ENCODE data around the gene CD58. TPM values are rescaled to one million over a fixed set of nuclear protein-coding genes. Genes with fewer than 3 reads are reported as not detected.

Gene CD58
- total and polyA plus RNA-seq, 2 of the 4 experiments (the other 2 are of a cell fraction): 5.4 to 5.7 TPM

DNA sequence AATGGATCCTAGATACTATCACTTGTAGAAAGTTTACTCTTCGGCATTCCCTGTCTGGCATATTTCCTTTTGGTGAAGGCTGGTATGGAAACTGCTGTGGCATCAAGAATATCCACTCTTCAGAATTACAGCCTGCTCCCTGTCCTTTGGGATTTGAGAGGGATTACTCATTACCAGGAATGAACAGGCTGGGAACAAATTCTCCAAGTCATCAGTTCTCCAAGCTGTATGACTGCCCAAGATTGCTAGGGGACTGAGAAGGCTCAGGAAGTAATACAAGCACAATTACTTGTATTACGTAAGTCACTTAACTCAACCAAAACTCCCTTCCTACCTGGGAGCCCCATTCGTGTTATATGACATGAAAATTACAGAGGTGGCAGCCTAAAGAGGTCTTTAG, 49.6 kb downstream of the CD58 start:
- no peak overlapping the region for H3K14ac ChIP-seq (replicated peaks; ENCODE audit: low read depth, low read length)
- ChIA-PET CTCF (no interaction called here), POLR2A (ENCODE audit: unreplicated experiment) (no interaction called here)
- H3K9ac ChIP-seq (ENCODE audit: low read depth, low read length): no peak overlapping the region
- ATAC-seq (ENCODE audit: low read depth): peak; percentile 24; the same call in 1 of the 2 replicates
- no peak overlapping the region for H2BK15ac ChIP-seq (ENCODE audit: low read depth, low read length)
- H3K9me1 ChIP-seq (ENCODE audit: insufficient read depth, low read length): no peaks in the 10 kb centered on the region
- H2BK20ac ChIP-seq (ENCODE audit: low read depth, low read length): no peak overlapping the region
- no peak overlapping the region for H2AK9ac ChIP-seq (replicated peaks; ENCODE audit: low read depth, low read length, poor library complexity)
- H3K23ac ChIP-seq (ENCODE audit: low read depth, low read length): no peak overlapping the region
- H2BK120ac ChIP-seq (ENCODE audit: low read depth, low read length): no peak overlapping the region
- H3K4ac ChIP-seq (ENCODE audit: low read depth, low read length): no peak overlapping the region
- no peak overlapping the region for H4K91ac ChIP-seq (ENCODE audit: insufficient read depth, low read depth, low read length)
- no peak overlapping the region for H3K4me2 ChIP-seq (ENCODE audit: low read depth, low read length)
- no peaks in the 10 kb centered on the region for H3K4me1 ChIP-seq (ENCODE audit: control insufficient read depth, insufficient read depth, low read length)
- dilution Hi-C loops (cut with HindIII; ENCODE audit: low sequenced_read_pairs, unreplicated experiment): no loop called here
- WGBS, 2 experiments (ENCODE audit: extremely low coverage in 2 of 2, insufficient read length in 1 of 2): no CpG with 5 or more reads among the region's 3 CpGs
- H2AK5ac ChIP-seq (ENCODE audit: low read depth, low read length): no peak overlapping the region
- no peak overlapping the region for H4K8ac ChIP-seq (ENCODE audit: low read depth in 2 of 2, low read length in 2 of 2)
- no TSS peak for BruUV-seq (replicated peaks)
- no peak overlapping the region for H3K4me3 ChIP-seq (ENCODE audit: insufficient read depth, low read depth, low read length)
- H2AFZ ChIP-seq (replicated peaks; ENCODE audit: low read length, poor library complexity): no peak overlapping the region
- H3K56ac ChIP-seq (ENCODE audit: extremely low read depth, insufficient read depth, low read length): no peak overlapping the region
- H3K36me3 ChIP-seq (ENCODE audit: control insufficient read depth, insufficient read depth, low read length): no peaks in the 10 kb centered on the region
- H3K27ac ChIP-seq (ENCODE audit: insufficient read depth, low read length): no peak overlapping the region
- no peak for TF ChIP-seq MAZ (IDR thresholded peaks at IDR 0.05; ENCODE audit: borderline replicate concordance, low read depth, low read length)
- no peak for TF ChIP-seq CEBPB (IDR thresholded peaks at IDR 0.05; ENCODE audit: low read depth, low read length)
- TF ChIP-seq, protein P1, sequence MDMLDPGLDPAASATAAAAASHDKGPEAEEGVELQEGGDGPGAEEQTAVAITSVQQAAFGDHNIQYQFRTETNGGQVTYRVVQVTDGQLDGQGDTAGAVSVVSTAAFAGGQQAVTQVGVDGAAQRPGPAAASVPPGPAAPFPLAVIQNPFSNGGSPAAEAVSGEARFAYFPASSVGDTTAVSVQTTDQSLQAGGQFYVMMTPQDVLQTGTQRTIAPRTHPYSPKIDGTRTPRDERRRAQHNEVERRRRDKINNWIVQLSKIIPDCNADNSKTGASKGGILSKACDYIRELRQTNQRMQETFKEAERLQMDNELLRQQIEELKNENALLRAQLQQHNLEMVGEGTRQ (IDR thresholded peaks at IDR 0.05; ENCODE audit: low read depth, low read length): no peak
- no peak for TF ChIP-seq MXI1 (IDR thresholded peaks at IDR 0.05; ENCODE audit: borderline replicate concordance, low read depth, low read length)
- no peak for TF ChIP-seq RCOR1 (IDR thresholded peaks at IDR 0.05; ENCODE audit: insufficient replicate concordance, low read length)
- TF ChIP-seq CHD1 (IDR thresholded peaks at IDR 0.05; ENCODE audit: low read depth, low read length): no peak
- TF ChIP-seq BHLHE40 (IDR thresholded peaks at IDR 0.05; ENCODE audit: low read depth, low read length): no peak
- TF ChIP-seq, protein P2, sequence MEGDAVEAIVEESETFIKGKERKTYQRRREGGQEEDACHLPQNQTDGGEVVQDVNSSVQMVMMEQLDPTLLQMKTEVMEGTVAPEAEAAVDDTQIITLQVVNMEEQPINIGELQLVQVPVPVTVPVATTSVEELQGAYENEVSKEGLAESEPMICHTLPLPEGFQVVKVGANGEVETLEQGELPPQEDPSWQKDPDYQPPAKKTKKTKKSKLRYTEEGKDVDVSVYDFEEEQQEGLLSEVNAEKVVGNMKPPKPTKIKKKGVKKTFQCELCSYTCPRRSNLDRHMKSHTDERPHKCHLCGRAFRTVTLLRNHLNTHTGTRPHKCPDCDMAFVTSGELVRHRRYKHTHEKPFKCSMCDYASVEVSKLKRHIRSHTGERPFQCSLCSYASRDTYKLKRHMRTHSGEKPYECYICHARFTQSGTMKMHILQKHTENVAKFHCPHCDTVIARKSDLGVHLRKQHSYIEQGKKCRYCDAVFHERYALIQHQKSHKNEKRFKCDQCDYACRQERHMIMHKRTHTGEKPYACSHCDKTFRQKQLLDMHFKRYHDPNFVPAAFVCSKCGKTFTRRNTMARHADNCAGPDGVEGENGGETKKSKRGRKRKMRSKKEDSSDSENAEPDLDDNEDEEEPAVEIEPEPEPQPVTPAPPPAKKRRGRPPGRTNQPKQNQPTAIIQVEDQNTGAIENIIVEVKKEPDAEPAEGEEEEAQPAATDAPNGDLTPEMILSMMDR (conservative IDR thresholded peaks at IDR 0.05; ENCODE audit: low read depth, low read length): no peak
- no peak for TF ChIP-seq NFE2L2 (IDR thresholded peaks at IDR 0.05; ENCODE audit: low read depth, low read length)
- no peaks in the 10 kb centered on the region for H4K20me1 ChIP-seq (ENCODE audit: insufficient read depth, low read length)
- intact Hi-C loops (cut with micrococcal nuclease): no loop called here
- no peaks in the 10 kb centered on the region for H3K27me3 ChIP-seq (ENCODE audit: control insufficient read depth, insufficient read depth, low read length)
- in situ Hi-C loops (cut with MboI; ENCODE audit: low sequenced_read_pairs): no loop called here
- no peaks in the 10 kb centered on the region for H3K79me1 ChIP-seq (ENCODE audit: low read depth in 1 of 2, low read length in 2 of 2)
- H4K5ac ChIP-seq (ENCODE audit: low read depth, low read length): no peak overlapping the region
- H2BK5ac ChIP-seq (ENCODE audit: low read depth, low read length, poor library complexity, severe bottlenecking): no peak overlapping the region
- no peaks in the 10 kb centered on the region for H3K9me3 ChIP-seq (ENCODE audit: control insufficient read depth, insufficient read depth, low read length)
- DNase-seq: peak; percentile 41
- H3K18ac ChIP-seq (ENCODE audit: low read depth, low read length): no peak overlapping the region
